HG02938 (cell line): ENCODE data around the gene GPR119.
"Not testable (repeated sequence)": the region's sequence is repeated elsewhere in the genome, so short reads cannot be mapped to it uniquely, and the experiment has no call there.

Experiments
- ATAC-seq: cut with Tn5 transposase; IDR thresholded peaks from one replicate; pipeline ENCODE4 v1.9.1; 2021; ENCODE audit warnings: mild to moderate bottlenecking, moderate library complexity; ENCODE audit not compliant: unreplicated experiment

GPR119 gene

GRCh38 chrX:130385520-130385919 is at the start of gene GPR119:
TSS of gene GPR119 (minus strand) at chrX:130385674. CDS start at chrX:130385447, 227 bp downstream.
- ATAC-seq = no peak

DNA sequence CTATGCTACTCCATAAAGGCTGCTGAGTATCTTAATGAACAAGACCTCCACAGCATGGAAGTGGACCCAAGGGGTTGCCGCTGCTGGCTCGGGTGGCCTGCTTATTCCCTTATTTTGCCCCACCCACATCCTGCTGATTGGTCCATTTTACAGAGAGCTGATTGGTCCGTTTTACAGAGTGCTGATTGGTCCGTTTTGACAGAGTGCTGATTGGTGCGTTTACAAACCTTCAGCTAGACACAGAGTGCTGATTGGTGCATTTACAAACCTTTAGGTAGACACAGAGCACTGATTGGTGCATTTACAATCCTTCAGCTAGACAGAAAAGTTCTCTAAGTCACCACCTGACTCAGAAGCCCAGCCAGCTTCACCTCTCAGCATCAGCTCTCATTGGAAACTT is 43.8 kb upstream of the GPR119 start:
- ATAC-seq = not testable (repeated sequence)

- no peak for ATAC-seq
Observed at GRCh38 chrX:130426531-130426930, 41.1 kb upstream of the GPR119 start.

GRCh38 chrX:130419263-130419662 is 33.8 kb upstream of the GPR119 start:
- ATAC-seq = peak; percentile 49

- no peak for ATAC-seq
Observed at GRCh38 chrX:130418740-130419139, 33.3 kb upstream of the GPR119 start.

DNA sequence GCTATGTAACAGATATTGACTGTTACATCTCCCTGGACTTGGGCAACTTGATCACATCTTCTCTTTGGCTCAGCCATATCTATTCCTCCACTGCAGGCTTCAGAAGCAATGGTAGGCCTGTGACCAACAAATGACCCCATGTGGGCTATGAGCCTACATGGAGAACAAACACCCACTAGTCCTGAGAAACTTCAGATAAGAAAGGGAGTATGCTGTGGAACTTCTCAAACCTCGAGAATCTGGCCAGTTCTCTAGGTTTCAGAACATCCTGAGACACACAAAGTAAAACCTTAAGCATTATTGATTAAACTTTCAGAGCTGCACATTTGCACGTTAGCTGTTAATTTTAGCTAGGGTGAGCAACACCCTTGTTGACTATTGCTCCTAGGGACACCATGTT is 32.6 kb upstream of the GPR119 start:
- peak; percentile 53 for ATAC-seq

DNA sequence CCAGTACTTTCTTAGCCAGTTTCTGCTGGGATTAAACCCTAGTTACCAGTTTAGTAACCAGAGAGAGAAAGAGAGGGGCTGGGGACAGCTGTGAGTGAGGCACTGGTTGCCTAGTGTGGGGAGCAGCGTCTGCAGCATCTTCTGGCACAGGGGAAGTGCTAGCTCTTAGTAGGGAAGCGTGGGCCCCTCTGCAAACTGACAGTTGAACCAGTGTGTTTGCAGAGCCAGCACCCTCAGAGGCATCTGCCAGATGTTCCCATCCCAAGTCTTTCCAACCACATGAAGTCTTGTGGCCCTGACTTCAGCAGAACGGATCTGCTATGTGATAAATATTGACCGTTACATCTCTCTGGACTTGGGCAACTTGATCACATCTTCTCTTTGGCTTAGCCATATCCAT is 31.3 kb upstream of the GPR119 start:
- ATAC-seq = no peak

- ATAC-seq = no peak
Observed at GRCh38 chrX:130415201-130415600, 29.7 kb upstream of the GPR119 start.

DNA sequence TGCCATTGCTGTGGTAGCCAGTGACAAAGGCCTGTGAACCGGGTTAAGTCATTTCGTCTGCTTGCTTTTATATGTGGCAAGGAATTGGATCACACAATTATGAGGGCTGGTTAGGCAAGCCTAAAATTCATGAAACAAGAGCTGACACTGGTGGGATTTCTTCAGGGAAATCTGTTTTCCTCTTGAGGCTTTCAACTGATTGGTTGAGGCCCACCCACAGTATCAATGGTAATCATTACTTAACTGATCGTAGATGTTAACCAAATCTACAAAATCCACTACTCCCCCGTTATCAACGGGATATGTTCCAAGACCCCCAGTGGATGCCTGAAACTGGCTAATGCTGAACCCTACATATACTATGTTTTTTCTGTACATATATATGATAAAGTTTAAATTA is 29.3 kb upstream of the GPR119 start:
- no peak for ATAC-seq

- ATAC-seq = no peak
Observed at GRCh38 chrX:130413415-130413814, 27.9 kb upstream of the GPR119 start.

DNA sequence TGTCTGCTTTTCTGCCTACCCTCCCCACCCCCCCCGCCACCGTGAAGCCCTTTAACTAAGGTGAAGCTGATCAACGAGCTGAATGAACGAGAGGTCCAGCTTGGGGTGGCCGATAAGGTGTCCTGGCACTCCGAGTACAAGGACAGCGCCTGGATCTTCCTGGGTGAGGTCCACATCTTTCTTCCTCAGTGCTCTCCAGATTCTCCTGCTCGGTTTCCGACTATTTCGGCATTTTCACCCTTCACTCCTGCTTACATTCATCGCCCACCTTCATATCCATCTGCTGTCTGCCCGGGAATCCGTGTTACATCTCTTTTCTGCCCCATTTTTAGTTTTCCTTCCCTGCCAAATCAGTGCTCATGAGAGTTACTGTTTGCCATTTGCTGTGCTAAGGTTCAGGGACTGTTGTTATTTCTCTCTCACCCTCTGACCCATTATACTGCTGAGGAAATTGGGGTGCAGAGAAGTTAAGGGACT is 16.8 kb upstream of the GPR119 start:
- no peak for ATAC-seq

DNA sequence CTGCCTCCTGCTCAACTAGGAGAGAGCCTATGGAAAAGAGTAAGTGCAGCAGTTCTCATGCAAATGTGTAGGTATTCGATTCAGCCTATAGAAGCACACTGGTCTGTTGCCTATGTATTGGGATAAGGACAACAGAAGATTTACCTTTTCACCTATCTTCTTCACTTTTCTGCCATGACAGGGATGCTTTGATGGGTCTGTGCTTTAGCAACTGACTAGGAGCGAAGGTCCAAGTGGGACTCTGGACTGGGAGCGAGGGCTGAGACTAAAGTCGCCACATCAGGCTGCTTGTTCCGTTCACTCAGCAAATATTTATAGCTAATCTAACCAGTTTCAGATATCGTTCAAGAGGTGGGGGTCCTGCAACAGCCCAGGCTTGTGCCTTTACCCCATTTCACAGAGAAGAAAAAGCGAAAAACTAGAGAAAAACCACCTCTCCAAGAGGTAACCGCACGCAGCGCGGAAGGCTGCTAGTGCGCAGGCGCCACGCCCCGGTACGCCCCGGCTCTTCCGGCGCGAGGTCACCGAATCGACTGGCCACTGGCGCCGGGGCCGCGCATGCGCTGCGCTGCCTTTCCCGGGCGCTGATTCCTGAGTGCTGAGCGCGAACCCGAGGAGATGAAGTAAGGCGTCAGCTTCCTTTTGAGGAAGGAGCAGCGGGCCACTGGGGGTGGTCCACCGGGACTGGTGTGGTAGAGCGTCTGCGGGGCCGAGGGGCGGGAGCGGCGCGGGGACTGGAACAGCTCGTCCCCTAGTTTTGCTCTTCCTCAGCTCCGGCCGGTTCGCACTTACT is 16.1 kb upstream of the GPR119 start, which contains the start of gene RBMX2:
RBMX2 (plus strand) TSS at position 573 of the 793 bp plus-strand sequence; CDS start at position 619, 46 bp downstream.
- peak; percentile 91 for ATAC-seq

DNA sequence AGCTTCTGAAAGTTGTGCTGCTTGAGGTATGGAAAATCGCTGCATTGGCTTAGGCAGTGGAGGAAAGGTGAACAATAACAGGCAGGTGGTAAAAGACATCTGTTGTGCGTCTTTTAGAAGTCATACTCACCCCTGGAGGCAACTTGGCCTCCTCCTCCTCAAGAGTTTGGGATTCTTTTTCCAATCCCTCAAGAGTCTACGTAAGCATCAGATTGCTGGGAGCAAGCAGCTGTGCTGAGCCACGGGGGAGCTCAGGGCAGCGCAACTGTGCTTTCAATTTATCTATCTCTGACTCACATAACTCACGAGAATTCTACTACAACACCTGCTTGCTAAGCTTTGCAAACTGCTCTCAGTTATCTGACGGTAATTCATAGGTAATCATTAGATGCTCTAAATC is 9.9 kb upstream of the GPR119 start:
- ATAC-seq = no peak

DNA sequence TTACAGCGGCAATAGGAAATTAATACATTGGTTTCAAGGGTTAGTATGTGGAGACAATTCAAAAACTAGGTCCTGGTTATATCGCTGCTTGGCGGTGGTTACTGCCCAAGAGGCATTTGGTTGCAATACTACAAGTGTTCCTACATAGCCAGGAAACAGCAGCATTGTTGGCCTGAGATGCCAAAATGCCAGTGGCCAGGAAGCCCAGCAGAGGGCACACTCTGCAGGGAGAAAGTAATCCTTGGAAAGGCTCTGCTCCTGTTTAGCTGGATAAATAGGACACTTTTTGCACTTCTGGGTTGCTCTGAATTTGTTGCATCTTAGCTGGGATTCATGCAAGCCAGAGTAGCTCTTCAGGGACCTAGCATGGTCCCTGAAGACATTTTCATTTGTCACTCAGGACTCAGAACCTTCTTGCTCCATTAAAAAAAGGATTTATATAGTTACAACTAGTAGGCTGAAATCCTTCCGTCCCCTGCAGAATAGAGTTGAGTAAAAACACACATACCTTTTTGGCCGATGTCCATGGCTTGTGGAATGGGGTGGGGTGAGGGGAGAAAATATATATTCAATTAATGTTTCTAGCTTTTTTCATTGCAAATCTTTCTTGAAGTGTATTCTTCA is 8.1 kb upstream of the GPR119 start:
- no peak for ATAC-seq

GRCh38 chrX:130386408-130386808 is 934 bp upstream of the GPR119 start:
- no peak for ATAC-seq

DNA sequence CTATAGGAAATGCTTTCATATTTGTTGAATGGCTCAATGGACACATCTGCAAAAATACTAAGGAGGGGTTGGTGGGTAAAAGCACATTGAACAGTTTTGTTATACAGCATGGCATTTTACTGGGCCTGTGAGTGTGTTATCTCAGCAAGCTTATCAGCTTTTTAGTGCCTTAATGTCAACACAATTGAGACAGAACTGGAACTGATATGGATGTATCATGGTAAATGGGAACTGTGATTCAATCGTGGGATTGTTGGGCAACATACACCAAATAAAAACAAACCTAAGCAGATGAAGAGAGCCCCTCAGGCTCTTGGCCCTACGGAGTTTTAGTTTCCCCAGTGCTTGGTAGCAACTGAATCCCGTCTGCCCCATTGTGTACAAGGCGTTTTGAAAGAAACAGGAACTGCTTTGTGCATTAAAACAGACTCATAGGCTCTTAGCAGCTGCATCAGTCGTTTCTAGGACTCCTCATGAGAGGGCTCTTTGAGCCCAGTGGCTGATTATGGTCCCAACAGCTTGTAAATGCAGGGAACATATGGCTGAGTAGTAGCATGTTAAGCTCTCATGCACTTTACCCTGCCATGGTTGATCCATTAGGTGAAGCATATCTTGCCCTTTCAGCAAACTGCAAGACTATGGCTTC is 7.3 kb downstream of the GPR119 start:
- ATAC-seq = no peak

DNA sequence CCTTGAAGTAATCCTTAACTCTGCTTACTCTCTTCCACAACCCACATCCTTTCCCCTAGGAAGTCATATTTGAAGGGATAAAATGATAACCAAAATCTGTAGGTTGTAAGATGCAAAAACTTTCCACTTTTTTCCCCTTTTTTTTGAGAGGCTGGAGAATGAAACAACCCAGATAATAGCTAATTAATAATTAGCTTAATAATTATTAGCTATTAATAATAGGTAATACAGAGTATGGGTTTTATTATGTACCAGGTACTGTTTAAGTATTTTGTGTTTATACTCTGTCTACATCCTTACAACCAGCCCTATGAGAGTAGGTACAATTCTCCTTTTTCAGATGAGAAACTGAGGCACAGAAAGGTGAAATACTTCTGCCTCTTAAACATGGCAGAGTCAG is 9.4 kb downstream of the GPR119 start:
- ATAC-seq = no peak

- ATAC-seq = not testable (repeated sequence)
Observed at GRCh38 chrX:130352050-130352449, 33.4 kb downstream of the GPR119 start.

GRCh38 chrX:130351567-130351966 is 33.9 kb downstream of the GPR119 start:
- ATAC-seq = no peak

DNA sequence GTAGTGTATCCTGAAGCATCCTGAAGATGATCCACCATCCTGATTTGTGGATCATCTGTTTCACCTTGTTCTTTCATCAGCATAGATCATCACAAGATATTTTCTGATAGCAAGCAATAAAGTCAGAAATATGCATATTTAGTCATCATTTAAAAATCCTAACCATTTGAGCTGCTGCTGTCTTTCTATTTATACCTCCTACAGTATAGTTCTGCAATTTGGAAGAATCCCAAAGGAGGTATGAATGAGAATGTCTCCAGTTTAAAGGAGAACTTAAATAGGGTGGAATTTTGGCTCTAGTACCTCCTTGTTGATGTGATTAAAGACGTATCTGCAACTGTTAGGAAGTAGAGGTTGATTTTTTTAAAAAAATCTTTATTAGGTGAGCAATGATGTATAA is 38.2 kb downstream of the GPR119 start:
- ATAC-seq = no peak

DNA sequence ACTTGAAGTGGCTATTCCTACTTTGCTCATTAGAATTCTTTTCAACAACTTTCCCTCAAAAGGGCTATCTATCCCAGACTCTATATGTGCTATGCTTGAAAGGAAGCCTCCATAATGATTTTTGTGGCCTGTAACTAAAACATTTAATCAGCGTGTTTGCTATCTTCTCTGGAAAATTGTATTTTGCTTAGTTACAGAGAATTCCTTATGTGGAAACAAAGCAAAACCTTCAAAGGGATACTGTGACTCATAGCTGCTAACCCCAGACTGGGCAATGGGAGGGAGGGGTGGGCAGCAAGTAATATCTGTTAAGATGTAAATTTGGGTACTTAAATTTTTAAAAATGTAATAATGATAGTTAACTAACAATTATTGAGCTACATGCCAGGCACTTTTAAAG is 42.1 kb downstream of the GPR119 start:
- ATAC-seq = no peak

DNA sequence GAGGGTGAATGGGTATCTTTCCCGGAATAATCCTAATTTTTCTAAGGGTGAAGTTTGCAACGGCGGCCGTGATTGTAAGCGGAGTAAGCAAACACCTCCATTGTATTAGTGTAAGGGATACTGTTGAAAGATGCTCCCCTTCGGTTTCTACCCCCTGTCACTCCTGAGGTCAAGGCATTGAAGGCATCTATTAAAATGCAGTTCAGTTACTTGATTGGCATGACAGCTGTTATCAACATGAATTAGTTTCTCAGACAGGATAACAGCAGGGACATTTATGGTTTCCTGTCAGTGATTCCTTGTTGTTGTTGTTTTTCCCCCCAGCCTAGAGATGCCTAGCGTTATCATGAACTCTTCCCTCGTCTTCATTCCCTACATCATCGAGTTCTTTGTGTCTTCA is 45.2 kb downstream of the GPR119 start:
- ATAC-seq = peak; percentile 29
